Measurements from ENCODE around the gene RPTOR.

Gene RPTOR

GRCh38 chr17:80718428-80718827, 173.8 kb downstream of the RPTOR start:
- TF ChIP-seq CTCF (conservative IDR thresholded peaks at IDR 0.05; ENCODE audit: low read depth), result no peak
- ChIA-PET CTCF (interaction anchor here (0.6 kb wide), 1 partner anchor 219 kb away, joined by 3 read pairs; no protein-coding TSS in a partner anchor), POLR2A (ENCODE audit: low non-redundant PET) (no interaction called here)
- H3K27ac ChIP-seq, result peak overlapping the region; percentile 93; the same call in 1 of the 2 replicates
- no peak for DNase-seq (ENCODE audit: low spot score)

GRCh38 chr17:80719449-80719848, 174.8 kb downstream of the RPTOR start:
- TF ChIP-seq CTCF (conservative IDR thresholded peaks at IDR 0.05; ENCODE audit: low read depth), result no peak
- ChIA-PET CTCF (no interaction called here), POLR2A (ENCODE audit: low non-redundant PET) (no interaction called here)
- peak overlapping the region; percentile 93; the same call in 1 of the 2 replicates for H3K27ac ChIP-seq
- no peak for DNase-seq (ENCODE audit: low spot score)

GRCh38 chr17:80720610-80721577, 176.3 kb downstream of the RPTOR start:
- ChIA-PET CTCF (interaction anchor here (0.6 kb wide), 2 partner anchors 283 to 380 kb away, joined by 3 to 4 read pairs; no protein-coding TSS in a partner anchor), POLR2A (ENCODE audit: low non-redundant PET) (no interaction called here)
- DNase-seq (ENCODE audit: low spot score), result peak; percentile 93
- TF ChIP-seq CTCF (conservative IDR thresholded peaks at IDR 0.05; ENCODE audit: low read depth), result no peak
- peak overlapping the region; percentile 93 for H3K27ac ChIP-seq

- CTCF ChIA-PET, result interaction anchor here (0.7 kb wide), 1 partner anchor 15 kb away, joined by 3 read pairs; no protein-coding TSS in a partner anchor
- TF ChIP-seq CTCF (conservative IDR thresholded peaks at IDR 0.05; ENCODE audit: low read depth), result no peak
- POLR2A ChIA-PET (ENCODE audit: low non-redundant PET), result no interaction called here
Observed at GRCh38 chr17:80722661-80723060, 178.0 kb downstream of the RPTOR start.

GRCh38 chr17:80724775-80725266, 180.2 kb downstream of the RPTOR start:
- ChIA-PET CTCF (interaction anchor here (0.5 kb wide), 1 partner anchor 716 kb away, joined by 5 read pairs; no protein-coding TSS in a partner anchor), POLR2A (ENCODE audit: low non-redundant PET) (no interaction called here)
- TF ChIP-seq CTCF (conservative IDR thresholded peaks at IDR 0.05; ENCODE audit: low read depth), result no peak
- peak overlapping the region; percentile 93 for H3K27ac ChIP-seq
- peak; percentile 67 for DNase-seq (ENCODE audit: low spot score)

More at GRCh38 chr17:80722661-80723060, 178.0 kb downstream of the RPTOR start:
- DNase-seq (ENCODE audit: low spot score), result no peak
- H3K27ac ChIP-seq, result peak overlapping the region; percentile 79

- peak overlapping the region; percentile 93 for H3K27ac ChIP-seq
- ChIA-PET POLR2A (ENCODE audit: low non-redundant PET) (no interaction called here), CTCF (interaction anchor here (0.7 kb wide), 1 partner anchor 720 kb away, joined by 3 read pairs; no protein-coding TSS in a partner anchor)
- no peak for DNase-seq (ENCODE audit: low spot score)
- no peak for TF ChIP-seq CTCF (conservative IDR thresholded peaks at IDR 0.05; ENCODE audit: low read depth)
Observed at GRCh38 chr17:80725517-80725916, 180.9 kb downstream of the RPTOR start.

Data from RWPE1 (cell line).